K562 (cell line): ENCODE data around the gene MDP1.

Source experiments
- E2F1 ChIP-seq: sonication (generic); formaldehyde crosslinking; IDR thresholded peaks from 2 replicates; pipeline ENCODE4 v1.8.1; 2023; ENCODE audit warnings: mild to moderate bottlenecking, missing genetic modification reagents, moderate library complexity
- HNRNPK ChIP-seq: fragments of 200-400 bp; formaldehyde crosslinking; IDR thresholded peaks from one replicate; pipeline ENCODE4 v1.6.1; 2018; ENCODE audit warnings: mild to moderate bottlenecking, low read depth, low read length; ENCODE audit not compliant: poor library complexity, severe bottlenecking
- LCOR ChIP-seq: sonication (generic); formaldehyde crosslinking; IDR thresholded peaks from 2 replicates; pipeline ENCODE4 v1.8.0; 2022; ENCODE audit warnings: mild to moderate bottlenecking, missing genetic modification reagents
- SPI1 ChIP-seq: IDR thresholded peaks from 2 replicates; pipeline ENCODE4 v1.6.1; 2011; ENCODE audit warnings: low read depth, low read length, control low read depth, borderline replicate concordance
- ZNF121 ChIP-seq: sonication (generic); formaldehyde crosslinking; conservative IDR thresholded peaks from 2 replicates; pipeline ENCODE4 v1.8.0; 2022; ENCODE audit warnings: missing genetic modification reagents
- ZNF3 ChIP-seq: fragments of 250-450 bp; sonication (Bioruptor Pico); IDR thresholded peaks from 2 replicates; pipeline ENCODE4 v1.5.0; 2021; ENCODE audit warnings: mild to moderate bottlenecking, moderate library complexity

GRCh38 chr14:24177891-24178290 is 38.0 kb downstream of the MDP1 start:
- TF ChIP-seq HNRNPK, result no peak
- no peak for TF ChIP-seq SPI1
- TF ChIP-seq ZNF121 (CRISPR knock-in tag), result no peak
- TF ChIP-seq ZNF3 (CRISPR knock-in tag), result no peak
- no peak for TF ChIP-seq LCOR
- no peak for TF ChIP-seq E2F1 (CRISPR knock-in tag)
